Activated CD8-positive, alpha-beta memory T cell treated with anti-CD3 and anti-CD28 coated beads for 1 hour (primary cell): Measurements from ENCODE around the gene B4GALT2.

Experiments used
- DNase-seq, 2 donors: peaks; one replicate each; pipeline ENCODE4 v3.0.0-alpha.2; 2020; ENCODE audit warnings: low read depth in 1 of 2; ENCODE audit errors: extremely low read depth in 1 of 2

Gene B4GALT2

DNA sequence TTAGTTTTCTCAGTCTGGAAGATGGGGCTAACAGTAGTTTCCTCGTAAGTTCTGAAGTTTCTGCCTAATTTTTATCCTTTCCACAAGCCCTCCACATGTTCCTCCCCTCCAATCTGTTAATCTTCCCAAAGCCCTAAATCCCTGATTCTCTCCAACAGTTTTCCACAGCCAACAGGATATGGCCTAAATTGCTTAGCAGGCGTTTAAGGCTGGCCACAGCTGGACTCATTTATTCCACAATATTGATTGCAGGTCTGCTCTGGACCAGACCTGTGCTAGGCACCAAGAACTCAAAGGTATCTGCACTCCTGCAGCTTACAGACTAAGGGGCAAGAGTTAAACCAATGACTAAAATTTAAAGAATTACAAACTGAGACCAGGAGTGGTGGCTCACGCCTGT is 48.3 kb downstream of the B4GALT2 start:
- DNase-seq: no peak

DNA sequence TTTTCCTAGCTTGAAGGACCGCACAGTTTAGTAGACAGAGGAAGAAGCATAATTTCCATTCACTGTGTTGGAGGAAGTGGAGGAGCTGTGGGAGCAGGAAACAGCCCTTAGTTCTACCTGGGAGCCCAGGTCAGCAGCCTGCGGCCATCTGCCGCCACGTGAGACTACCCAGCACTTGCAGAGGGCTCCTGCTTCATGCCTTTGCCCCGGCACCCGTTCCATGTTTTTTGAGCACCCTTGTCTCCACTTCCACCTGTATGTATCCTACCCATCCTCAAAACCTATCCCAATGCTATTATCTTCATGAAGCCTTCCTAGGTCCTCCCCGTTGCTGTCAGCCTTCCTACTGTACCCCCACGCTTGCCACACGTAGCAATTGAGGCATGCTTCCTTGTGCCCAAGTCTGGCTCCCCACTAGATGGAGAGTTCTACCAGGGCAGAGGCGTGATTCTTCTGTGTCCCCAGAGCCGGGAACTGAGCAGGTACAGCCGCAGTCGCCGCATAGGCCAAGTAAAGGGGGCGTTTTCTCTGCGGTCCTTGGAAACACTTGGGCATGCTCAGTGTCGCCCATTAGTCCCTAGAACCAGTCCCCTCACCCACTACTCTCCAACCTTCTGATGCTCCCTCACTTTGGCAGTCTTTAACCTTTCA is 50.4 kb downstream of the B4GALT2 start:
- no peak for DNase-seq

GRCh38 chr1:44029911-44030604 is 51.0 kb downstream of the B4GALT2 start:
- DNase-seq: peak; percentile 51 to 73

DNA sequence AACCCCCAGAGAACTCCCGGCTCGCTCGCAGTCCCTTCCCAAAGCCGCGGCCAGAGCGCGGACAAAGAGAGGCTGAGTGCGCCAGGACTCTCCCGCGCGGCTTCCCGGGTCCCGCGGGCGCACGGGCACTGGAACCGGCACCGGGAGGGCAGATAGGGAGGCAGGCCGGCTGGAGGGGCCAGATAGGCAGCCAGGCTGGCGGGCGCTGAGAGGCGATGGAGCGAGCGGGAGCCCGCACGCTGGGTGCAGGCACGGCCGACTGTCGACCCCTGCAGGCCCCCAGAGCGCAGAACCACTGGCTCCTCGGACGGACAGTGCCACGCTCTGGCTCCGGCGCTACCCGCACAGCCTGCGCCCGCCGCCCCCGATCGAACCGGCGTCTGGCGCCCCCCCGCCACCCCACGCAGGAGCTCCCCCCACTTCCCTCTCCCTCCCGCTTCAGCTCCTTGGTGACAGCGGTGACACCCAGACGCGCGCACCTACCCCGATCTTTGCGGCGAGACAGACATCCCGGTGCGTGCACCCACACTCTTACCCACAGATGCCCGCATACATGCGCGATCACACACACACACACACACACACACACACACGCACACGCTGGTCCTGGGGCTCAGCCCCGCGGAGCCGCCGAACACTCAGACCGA is 51.7 kb downstream of the B4GALT2 start:
- DNase-seq: peak in 1 of 2 donors; percentile 7

DNA sequence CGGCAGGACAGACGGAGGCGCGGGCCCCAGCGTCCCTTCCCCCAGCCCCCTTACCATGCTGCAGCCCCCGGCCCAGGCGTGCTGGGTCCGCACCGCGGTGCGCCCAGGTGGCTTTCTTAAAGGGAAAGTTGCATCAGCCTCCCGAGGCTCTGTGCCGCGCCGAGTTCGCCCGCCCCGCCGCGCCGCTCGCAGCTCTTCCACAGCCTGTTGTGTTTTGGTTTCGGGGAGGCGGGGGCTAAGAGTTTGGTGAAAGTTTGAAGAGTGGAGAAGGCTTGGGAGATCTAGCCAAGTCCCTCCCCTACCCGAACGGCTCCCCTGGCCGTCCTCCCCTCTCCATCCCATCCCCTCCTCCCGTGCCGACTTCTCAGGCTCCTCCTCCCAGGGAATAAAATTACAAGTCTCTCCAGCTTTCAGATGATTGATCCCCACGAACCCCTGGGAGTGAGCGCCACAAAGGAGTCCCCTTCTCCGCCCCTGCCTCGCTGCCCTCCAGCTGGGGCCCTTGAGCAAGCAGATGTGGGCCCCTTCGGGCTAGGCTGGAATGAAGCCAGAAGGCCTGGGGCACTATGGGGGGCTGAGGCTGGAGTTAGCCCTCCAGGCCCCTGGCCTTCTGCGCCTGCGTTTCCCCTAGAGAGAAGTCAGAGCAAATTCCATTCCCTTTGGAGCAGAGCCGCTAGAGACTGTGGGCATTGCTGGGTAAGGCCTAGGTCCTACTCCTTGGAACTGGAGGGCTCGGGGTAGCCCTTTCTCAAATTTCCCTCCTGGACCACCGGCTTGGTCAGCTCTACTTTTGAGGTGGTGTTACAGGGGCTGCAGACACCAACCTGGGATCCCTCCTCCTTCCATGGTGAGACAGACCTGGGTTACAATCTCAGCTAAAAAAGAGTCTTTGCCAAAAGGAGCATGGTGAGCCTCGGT is 52.5 kb downstream of the B4GALT2 start, which contains the start of gene SLC6A9:
TSS of gene SLC6A9 (minus strand) at position 211 of the 918 bp plus-strand sequence. CDS start 7,185 bp downstream, outside the sequence.
- peak in 1 of 2 donors; percentile 5 for DNase-seq

- DNase-seq: no peak
These were observed 53.3 kb downstream of the B4GALT2 start for GRCh38 chr1:44032170-44032790.

DNA sequence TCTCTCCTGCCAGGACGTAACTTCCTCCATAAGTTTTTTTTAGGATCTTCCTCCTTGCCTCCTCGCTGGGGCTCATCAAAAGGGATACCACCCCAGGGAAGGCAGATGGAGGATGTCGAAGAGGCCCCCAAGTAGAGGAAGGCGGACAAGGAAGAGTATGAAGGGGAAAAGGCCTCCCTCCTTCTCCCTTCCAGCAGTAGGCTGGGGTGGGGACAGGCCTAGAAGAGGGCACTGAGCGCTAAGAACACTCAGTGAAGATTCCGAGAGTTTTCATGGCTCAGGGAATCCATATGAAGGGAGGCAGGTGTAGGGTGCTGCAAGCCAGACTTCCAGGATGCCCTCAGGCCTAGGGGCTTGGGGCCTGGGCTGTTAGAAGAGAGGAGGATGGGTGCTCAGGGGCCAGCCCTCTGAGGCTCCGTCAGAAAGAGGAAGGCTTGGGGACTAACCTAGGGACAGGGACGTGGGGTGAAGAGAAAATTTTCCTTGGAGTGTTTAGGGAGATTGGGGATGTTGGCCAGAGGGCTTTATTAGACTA is 54.1 kb downstream of the B4GALT2 start:
- no peak for DNase-seq

DNA sequence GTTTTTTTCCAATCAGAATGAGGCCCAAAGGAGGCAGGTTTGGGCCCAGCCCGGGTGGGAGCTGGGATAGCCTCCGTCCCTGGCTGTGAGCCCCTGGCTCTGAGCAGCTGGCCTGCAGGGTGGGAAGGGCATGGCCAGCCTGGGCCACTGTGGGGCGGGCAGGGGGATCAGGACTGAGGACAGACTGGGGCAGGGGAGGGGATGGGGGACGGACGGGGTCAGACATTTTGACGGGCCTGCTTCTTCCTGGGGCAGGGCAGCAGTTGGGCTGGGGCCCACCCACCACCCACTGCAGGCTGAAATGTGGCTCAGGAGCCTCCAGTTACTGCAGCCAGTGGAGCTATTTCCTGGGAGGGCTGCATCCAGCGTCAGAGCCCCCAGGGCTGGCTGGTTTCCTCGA is 54.7 kb downstream of the B4GALT2 start:
- DNase-seq: no peak

DNA sequence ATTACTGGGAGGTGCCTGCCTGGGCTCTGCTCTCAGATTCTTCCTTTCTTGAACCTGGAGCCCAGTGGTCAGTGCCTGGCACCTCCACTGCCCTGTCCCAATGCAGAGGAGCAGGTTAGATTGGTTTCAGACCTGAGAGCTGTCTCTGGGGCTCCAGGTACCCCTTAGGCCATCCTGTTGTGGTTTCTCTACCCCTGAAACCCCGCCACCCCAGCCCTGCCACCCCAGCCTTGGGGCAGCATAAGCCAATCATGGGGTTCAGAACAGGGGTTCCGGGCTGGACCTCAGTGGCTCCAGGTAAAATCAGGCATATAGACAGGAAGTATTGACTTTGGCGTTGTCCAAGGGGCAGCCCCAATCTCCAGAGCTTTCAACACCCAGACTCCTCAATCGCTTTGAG is 55.4 kb downstream of the B4GALT2 start:
- no peak for DNase-seq

- DNase-seq: no peak
These were observed 56.1 kb downstream of the B4GALT2 start for GRCh38 chr1:44034976-44035716.

- no peak for DNase-seq
These were observed 56.9 kb downstream of the B4GALT2 start for GRCh38 chr1:44035726-44036408.

DNA sequence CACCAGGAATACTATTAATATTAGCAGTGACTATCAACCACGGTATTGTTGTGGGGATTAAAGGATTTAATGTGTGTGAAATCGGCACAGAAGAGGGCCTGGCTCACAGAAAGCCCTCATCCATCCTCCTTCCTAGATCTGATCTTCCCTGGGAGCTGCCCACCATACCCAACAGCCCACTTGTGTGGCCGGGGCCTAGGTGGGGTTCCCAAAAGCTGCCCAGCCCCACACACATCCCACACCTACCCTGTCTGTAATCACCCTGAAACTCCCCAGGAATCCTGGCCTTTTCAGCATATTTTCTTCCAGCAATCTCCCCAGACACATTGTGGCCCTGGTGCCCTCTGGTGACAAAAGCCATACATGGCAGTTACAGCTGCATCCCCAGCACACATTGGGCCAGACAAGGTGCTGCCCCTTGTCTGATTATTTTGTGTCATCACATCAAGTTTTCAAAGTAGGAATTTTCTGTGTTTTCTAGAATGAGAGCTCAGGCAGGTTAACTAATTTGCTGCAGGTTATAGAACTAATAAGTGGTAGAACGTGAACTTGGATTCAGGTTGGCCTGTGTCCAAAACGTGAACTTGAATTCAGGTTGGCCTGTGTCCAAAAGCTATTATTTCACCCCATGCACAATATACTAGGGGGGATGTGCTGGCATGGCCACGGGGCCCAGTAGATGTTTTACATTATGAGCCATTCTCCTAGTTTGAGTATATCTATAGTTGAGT is 57.6 kb downstream of the B4GALT2 start:
- peak in 1 of 2 donors; percentile 38 for DNase-seq

DNA sequence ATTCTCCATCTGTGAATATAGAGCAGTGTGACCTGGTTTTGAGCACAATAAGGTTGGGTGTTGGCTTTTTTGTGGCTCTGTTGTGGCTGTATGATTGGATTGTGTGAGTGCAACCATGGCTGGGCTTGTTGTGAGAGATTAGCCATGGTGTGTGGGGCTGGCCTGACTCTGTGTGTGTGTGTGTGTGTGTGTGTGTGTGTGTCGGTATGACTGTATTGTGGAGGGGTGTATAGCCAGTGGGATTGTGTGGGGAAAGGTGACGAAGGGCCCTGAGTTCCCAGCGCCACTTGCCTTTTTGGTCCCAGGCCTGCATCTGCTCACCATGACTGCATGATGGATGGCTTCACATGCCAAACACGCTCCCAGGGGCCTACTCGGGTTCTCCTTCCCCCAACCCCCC is 58.1 kb downstream of the B4GALT2 start:
- DNase-seq: no peak

DNA sequence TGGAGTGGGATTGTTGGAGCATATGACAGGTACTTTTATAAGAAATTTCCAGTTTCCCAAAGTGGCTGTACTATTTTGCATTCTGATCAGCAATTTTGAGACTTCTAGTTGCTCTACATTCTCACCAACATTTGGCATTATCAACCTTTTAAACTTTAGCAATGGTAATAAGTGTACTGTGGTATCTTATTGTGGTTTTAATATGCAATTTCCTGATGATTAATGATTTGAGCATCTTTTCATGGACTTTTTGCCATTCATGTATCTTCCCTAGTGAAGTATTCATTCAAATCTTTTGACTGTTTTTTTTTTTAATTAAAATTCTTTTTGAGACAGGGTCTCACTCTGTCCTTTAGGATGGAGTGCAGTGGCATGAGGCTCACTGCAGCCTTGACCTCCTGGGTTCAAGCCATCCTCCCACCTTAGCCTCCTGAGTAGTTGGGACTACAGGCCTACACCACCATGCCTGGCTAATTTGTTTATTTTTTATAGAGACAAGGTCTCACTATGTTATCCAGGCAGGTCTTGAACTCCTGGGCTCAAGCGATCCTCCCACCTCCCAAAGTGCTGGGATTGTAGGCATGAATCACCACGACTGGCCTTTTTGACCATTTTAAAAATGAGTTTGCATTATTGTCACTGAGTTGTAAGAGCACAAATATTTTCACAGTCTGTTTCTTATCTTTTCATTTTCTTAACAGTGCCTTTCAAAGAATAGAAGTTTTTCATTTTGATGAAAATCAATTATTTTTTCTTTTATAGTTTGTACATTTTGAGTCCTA is 60.1 kb downstream of the B4GALT2 start:
- no peak for DNase-seq

GRCh38 chr1:44040418-44040817 is 61.4 kb downstream of the B4GALT2 start:
- no peak for DNase-seq
